ENCODE measurements around the gene GAREM1.

GRCh38 chr18:32380559-32380958 lies 90.1 kb downstream of the GAREM1 start:
- TF ChIP-seq, protein P1, sequence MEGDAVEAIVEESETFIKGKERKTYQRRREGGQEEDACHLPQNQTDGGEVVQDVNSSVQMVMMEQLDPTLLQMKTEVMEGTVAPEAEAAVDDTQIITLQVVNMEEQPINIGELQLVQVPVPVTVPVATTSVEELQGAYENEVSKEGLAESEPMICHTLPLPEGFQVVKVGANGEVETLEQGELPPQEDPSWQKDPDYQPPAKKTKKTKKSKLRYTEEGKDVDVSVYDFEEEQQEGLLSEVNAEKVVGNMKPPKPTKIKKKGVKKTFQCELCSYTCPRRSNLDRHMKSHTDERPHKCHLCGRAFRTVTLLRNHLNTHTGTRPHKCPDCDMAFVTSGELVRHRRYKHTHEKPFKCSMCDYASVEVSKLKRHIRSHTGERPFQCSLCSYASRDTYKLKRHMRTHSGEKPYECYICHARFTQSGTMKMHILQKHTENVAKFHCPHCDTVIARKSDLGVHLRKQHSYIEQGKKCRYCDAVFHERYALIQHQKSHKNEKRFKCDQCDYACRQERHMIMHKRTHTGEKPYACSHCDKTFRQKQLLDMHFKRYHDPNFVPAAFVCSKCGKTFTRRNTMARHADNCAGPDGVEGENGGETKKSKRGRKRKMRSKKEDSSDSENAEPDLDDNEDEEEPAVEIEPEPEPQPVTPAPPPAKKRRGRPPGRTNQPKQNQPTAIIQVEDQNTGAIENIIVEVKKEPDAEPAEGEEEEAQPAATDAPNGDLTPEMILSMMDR (conservative IDR thresholded peaks at IDR 0.05), result no peak
- TF ChIP-seq EZH2 (IDR thresholded peaks at IDR 0.05; ENCODE audit: low read depth), result no peak

Measured in PC-9 (cell line).